H54 (cell line): ENCODE results near the gene CCDC69.

ENCODE experiments used
- DNase-seq: peaks from one replicate; pipeline ENCODE4 v3.0.0; 2011; ENCODE audit warnings: low spot score, mixed read lengths; ENCODE audit not compliant: insufficient read length
- FAIRE-seq: peaks from 3 replicates; lab custom pipeline; 2011; peaks lifted over from hg19 to GRCh38; lab: Jason Lieb, UNC
- POLR2A ChIP-seq: IDR thresholded peaks from 2 replicates; pipeline ENCODE4 v1.6.1; 2011; ENCODE audit warnings: low read depth, mild to moderate bottlenecking, low read length

The CCDC69 gene

GRCh38 chr5:151164687-151165392, 59.1 kb downstream of the CCDC69 start:
- FAIRE-seq (peak; percentile 23), DNase-seq (peak; percentile 68)
- no peak for TF ChIP-seq POLR2A

- no peak for TF ChIP-seq POLR2A
- DNase-seq = no peak
- no peak for FAIRE-seq
Measured at GRCh38 chr5:151162776-151163175, 61.1 kb downstream of the CCDC69 start.

GRCh38 chr5:151159649-151160373, 64.1 kb downstream of the CCDC69 start:
- TF ChIP-seq POLR2A = no peak
- no peak for FAIRE-seq

GRCh38 chr5:151158287-151158661, 65.6 kb downstream of the CCDC69 start:
- DNase-seq (no peak), FAIRE-seq (no peak)
- no peak for TF ChIP-seq POLR2A

More at GRCh38 chr5:151159649-151160373, 64.1 kb downstream of the CCDC69 start:
- DNase-seq = no peak

GRCh38 chr5:151157426-151158286, 66.2 kb downstream of the CCDC69 start, which contains the start of gene ANXA6:
ANXA6 (minus strand) TSS chr5:151157779; CDS start chr5:151147901, 9,878 bp downstream.
- DNase-seq = peak; percentile 92
- FAIRE-seq = no peak
- TF ChIP-seq POLR2A = peak; percentile 87

GRCh38 chr5:151156507-151157420, 67.1 kb downstream of the CCDC69 start:
- FAIRE-seq (no peak), DNase-seq (no peak)
- TF ChIP-seq POLR2A = no peak

GRCh38 chr5:151155775-151156506, 68.0 kb downstream of the CCDC69 start:
- DNase-seq (peak; percentile 54), FAIRE-seq (no peak)
- no peak for TF ChIP-seq POLR2A

GRCh38 chr5:151154931-151155774, 68.7 kb downstream of the CCDC69 start:
- FAIRE-seq = no peak
- DNase-seq = peak; percentile 26
- TF ChIP-seq POLR2A = no peak

GRCh38 chr5:151153766-151154272, 70.1 kb downstream of the CCDC69 start:
- DNase-seq = no peak
- no peak for TF ChIP-seq POLR2A
- no peak for FAIRE-seq

- no peak for DNase-seq
- TF ChIP-seq POLR2A = no peak
- no peak for FAIRE-seq
Measured at GRCh38 chr5:151153300-151153699, 70.6 kb downstream of the CCDC69 start.

GRCh38 chr5:151151793-151152192, 72.1 kb downstream of the CCDC69 start:
- FAIRE-seq (no peak), DNase-seq (no peak)
- TF ChIP-seq POLR2A = no peak
